Kidney epithelial cell (primary cell): ENCODE measurements around the gene AMN. TPM values are rescaled to one million over a fixed set of nuclear protein-coding genes. Genes with fewer than 3 reads are reported as not detected.
"Not testable (repeated sequence)": the region's sequence is repeated elsewhere in the genome, so short reads cannot be mapped to it uniquely, and the experiment has no call there.

Source experiments
- DNase-seq: peaks from one replicate; pipeline ENCODE4 v3.0.0-alpha.2; 2010; ENCODE audit warnings: low read depth
- H3K27me3 ChIP-seq: 2 replicates; pipeline ENCODE4 v1.6.0; 2011; ENCODE audit warnings: low read length; ENCODE audit not compliant: control insufficient read depth, insufficient read depth
- H3K36me3 ChIP-seq: 2 replicates; pipeline ENCODE4 v1.5.1; 2011; ENCODE audit warnings: low read length; ENCODE audit not compliant: control insufficient read depth, insufficient read depth
- H3K4me3 ChIP-seq: 2 replicates; pipeline ENCODE4 v1.5.1; 2011; ENCODE audit warnings: low read depth, mild to moderate bottlenecking, control low read depth, low read length
- total RNA-seq: library from RNA; depleted of rRNA; stranded (reverse); fragments of >200 nt; gene quantifications from 2 replicates; pipeline ENCODE4 v1.2.3, GENCODE V29; 2015
- TF ChIP-seq, protein P1 (sequence below): IDR thresholded peaks from 2 replicates; pipeline ENCODE4 v1.5.1; 2011; ENCODE audit warnings: mild to moderate bottlenecking, moderate library complexity, low read length, control low read depth, inconsistent platforms; ENCODE audit not compliant: insufficient read depth, poor library complexity, severe bottlenecking

The AMN gene
- total RNA-seq: 0.54 and 1.2 TPM in 2 replicates

- TF ChIP-seq, protein P1, sequence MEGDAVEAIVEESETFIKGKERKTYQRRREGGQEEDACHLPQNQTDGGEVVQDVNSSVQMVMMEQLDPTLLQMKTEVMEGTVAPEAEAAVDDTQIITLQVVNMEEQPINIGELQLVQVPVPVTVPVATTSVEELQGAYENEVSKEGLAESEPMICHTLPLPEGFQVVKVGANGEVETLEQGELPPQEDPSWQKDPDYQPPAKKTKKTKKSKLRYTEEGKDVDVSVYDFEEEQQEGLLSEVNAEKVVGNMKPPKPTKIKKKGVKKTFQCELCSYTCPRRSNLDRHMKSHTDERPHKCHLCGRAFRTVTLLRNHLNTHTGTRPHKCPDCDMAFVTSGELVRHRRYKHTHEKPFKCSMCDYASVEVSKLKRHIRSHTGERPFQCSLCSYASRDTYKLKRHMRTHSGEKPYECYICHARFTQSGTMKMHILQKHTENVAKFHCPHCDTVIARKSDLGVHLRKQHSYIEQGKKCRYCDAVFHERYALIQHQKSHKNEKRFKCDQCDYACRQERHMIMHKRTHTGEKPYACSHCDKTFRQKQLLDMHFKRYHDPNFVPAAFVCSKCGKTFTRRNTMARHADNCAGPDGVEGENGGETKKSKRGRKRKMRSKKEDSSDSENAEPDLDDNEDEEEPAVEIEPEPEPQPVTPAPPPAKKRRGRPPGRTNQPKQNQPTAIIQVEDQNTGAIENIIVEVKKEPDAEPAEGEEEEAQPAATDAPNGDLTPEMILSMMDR: no peak
- no peaks in the 10 kb centered on the region for H3K36me3 ChIP-seq
- no peak for DNase-seq
- H3K4me3 ChIP-seq: peak within 1 kb of the TSS; percentile 16
- peaks cover 48% of the 10 kb centered on the region for H3K27me3 ChIP-seq
Observed at GRCh38 chr14:102922490-102923200, at the start of gene AMN. Gene AMN (plus strand): TSS chr14:102922663. CDS start chr14:102922689, 26 bp downstream.

GRCh38 chr14:102873131-102873530, 49.3 kb upstream of the AMN start:
- no peak for DNase-seq
- H3K4me3 ChIP-seq: no peak overlapping the region
- peaks cover 2% of the 10 kb centered on the region for H3K36me3 ChIP-seq
- no peaks in the 10 kb centered on the region for H3K27me3 ChIP-seq
- TF ChIP-seq, protein P1: no peak

GRCh38 chr14:102873546-102874061, 48.9 kb upstream of the AMN start:
- Histone ChIP-seq H3K36me3 (peaks cover 2% of the 10 kb centered on the region), H3K27me3 (no peaks in the 10 kb centered on the region), H3K4me3 (no peak overlapping the region)
- TF ChIP-seq, protein P1: no peak
- DNase-seq: no peak

DNA sequence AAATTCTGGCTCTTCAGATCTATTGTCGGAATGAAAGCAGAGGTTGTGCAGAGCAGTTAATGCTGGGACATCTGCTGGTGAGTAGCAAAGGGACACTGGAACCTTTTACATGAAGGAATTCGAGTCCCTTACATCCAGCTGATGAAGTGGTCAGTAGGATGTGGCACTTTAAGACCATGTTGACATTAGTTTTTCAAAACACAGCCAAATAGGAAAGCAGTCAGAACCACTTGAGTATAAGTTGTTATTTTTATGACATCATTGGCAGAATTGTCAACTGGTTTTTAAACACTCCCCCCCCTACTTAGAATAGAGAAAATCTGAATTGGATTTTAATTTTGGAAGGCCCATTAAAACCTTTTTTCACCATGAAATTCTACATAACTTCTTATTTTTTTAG, 46.8 kb upstream of the AMN start:
- Histone ChIP-seq H3K27me3 (no peaks in the 10 kb centered on the region), H3K4me3 (no peak overlapping the region), H3K36me3 (peaks cover 2% of the 10 kb centered on the region)
- no peak for DNase-seq
- TF ChIP-seq, protein P1: no peak

GRCh38 chr14:102877511-102877910, 45.0 kb upstream of the AMN start:
- H3K4me3 ChIP-seq, H3K36me3 ChIP-seq, DNase-seq, H3K27me3 ChIP-seq: not testable (repeated sequence)

DNA sequence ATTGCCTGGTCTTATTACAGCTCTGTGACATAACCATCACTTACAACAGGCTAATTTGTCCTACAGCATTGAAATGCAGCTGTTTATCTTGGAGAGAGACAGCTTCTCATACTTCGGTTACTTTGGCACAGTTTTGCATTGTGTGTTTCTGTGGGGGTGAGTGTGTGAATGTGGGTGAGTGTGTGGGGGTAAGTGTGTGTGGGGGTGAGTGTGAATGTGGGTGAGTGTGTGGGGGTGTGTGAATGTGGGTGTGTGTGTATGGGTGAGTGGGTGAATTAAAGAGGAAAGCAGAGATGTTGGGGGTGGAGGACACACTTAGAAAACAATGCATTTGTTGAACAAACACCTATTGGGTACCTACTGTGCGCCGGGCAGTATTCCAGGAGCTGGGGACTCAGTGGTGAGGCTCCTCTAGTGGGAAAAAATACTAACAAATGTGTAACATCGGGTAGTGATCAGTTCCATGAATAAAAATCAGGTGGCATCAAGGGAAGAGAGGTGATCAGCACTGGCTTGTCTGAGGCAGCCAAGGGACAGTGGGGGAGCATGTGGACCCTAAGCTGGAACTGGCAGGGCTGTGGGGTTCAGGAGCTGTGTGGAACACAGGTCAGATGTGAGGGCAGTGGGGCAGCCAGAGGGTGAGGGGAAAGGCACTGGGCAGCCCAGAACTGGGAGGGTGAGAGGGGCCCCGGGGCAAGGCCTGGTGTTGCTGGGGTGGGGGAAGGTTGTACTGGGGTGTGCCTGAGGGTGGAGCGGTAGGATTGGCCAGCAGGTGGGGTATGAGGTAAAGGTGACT, 44.1 kb upstream of the AMN start:
- TF ChIP-seq, protein P1: no peak

More for the DNA sequence above, 44.1 kb upstream of the AMN start:
- Histone ChIP-seq H3K27me3 (no peaks in the 10 kb centered on the region), H3K36me3 (peaks cover 2% of the 10 kb centered on the region), H3K4me3 (no peak overlapping the region)
- DNase-seq: no peak
